Measurements from ENCODE around the gene FBXL4.

FBXL4 gene

DNA sequence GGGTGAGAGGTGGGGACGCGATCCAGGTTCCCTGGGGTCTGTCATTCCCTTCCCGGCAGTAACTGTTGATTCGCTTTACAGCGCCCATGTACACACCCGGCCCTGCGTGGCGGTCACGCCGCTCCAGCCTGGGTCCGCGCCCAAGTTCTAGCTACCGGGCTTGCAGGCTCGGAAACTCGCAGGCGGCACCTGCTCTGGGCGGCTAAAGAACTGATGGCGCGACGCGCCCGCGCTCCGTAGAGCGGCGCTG lies 114.8 kb downstream of the FBXL4 start:
- H3K4me3 ChIP-seq (replicated peaks; ENCODE audit: insufficient read depth, low read length) = no peak overlapping the region
- TF ChIP-seq, protein P1, sequence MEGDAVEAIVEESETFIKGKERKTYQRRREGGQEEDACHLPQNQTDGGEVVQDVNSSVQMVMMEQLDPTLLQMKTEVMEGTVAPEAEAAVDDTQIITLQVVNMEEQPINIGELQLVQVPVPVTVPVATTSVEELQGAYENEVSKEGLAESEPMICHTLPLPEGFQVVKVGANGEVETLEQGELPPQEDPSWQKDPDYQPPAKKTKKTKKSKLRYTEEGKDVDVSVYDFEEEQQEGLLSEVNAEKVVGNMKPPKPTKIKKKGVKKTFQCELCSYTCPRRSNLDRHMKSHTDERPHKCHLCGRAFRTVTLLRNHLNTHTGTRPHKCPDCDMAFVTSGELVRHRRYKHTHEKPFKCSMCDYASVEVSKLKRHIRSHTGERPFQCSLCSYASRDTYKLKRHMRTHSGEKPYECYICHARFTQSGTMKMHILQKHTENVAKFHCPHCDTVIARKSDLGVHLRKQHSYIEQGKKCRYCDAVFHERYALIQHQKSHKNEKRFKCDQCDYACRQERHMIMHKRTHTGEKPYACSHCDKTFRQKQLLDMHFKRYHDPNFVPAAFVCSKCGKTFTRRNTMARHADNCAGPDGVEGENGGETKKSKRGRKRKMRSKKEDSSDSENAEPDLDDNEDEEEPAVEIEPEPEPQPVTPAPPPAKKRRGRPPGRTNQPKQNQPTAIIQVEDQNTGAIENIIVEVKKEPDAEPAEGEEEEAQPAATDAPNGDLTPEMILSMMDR (IDR thresholded peaks at IDR 0.05; ENCODE audit: insufficient read depth, low read length) = no peak
- TF ChIP-seq POLR2AphosphoS5 (IDR thresholded peaks at IDR 0.05; ENCODE audit: low read depth) (no peak), SPI1 (IDR thresholded peaks at IDR 0.05; ENCODE audit: borderline replicate concordance, low read depth) (no peak), GABPA (IDR thresholded peaks at IDR 0.05; ENCODE audit: low read depth) (no peak)
- TF ChIP-seq, protein P2, sequence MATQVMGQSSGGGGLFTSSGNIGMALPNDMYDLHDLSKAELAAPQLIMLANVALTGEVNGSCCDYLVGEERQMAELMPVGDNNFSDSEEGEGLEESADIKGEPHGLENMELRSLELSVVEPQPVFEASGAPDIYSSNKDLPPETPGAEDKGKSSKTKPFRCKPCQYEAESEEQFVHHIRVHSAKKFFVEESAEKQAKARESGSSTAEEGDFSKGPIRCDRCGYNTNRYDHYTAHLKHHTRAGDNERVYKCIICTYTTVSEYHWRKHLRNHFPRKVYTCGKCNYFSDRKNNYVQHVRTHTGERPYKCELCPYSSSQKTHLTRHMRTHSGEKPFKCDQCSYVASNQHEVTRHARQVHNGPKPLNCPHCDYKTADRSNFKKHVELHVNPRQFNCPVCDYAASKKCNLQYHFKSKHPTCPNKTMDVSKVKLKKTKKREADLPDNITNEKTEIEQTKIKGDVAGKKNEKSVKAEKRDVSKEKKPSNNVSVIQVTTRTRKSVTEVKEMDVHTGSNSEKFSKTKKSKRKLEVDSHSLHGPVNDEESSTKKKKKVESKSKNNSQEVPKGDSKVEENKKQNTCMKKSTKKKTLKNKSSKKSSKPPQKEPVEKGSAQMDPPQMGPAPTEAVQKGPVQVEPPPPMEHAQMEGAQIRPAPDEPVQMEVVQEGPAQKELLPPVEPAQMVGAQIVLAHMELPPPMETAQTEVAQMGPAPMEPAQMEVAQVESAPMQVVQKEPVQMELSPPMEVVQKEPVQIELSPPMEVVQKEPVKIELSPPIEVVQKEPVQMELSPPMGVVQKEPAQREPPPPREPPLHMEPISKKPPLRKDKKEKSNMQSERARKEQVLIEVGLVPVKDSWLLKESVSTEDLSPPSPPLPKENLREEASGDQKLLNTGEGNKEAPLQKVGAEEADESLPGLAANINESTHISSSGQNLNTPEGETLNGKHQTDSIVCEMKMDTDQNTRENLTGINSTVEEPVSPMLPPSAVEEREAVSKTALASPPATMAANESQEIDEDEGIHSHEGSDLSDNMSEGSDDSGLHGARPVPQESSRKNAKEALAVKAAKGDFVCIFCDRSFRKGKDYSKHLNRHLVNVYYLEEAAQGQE (IDR thresholded peaks at IDR 0.05; ENCODE audit: insufficient replicate concordance, low read depth) = no peak
- no peak overlapping the region for H3K27ac ChIP-seq (replicated peaks)
- peaks cover 89% of the 10 kb centered on the region for H3K27me3 ChIP-seq (ENCODE audit: insufficient read depth, poor library complexity, severe bottlenecking)
- no peak for DNase-seq (ENCODE audit: low read depth in 1 of 2, low spot score in 1 of 2)

DNA sequence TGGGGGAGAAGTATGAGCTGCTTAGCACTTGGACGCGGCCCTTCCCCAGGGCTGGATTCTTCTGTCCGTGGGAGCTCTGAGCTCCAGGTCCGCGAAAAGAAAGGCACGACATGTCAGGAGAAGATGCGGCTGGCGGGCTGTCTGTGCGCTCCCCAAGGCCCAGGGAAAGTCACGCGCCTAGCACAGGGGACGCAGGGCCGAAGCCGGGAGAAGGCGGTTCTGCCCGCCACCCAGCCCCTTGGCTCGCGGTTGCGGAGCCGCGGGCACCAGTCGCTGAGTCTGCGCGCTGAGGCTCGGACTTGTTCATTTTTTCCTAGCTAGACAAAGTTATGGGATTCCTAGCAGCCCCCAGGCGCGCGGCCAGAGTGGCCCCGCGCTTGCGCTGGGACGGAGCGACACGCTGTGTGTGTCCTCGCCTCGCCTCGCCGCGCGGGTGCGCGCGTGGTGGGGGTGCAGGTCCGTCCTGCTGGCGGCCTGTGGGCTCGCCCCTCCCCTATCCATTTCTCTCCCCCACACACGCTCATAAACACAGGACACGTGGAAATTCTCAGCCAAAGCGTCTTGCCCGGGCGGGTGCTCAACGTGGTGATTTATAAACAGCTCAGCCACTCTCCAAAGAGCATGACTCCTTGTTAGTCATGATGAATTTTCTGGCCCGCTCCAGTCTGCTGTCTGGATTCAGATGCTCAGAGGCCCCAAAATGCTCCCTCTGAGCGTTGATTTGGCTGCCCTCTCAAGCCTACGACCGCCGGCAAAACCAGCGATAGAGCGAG lies 115.3 kb downstream of the FBXL4 start:
- Histone ChIP-seq H3K4me3 (replicated peaks; ENCODE audit: insufficient read depth, low read length) (no peak overlapping the region), H3K27me3 (ENCODE audit: insufficient read depth, poor library complexity, severe bottlenecking) (peaks cover 89% of the 10 kb centered on the region), H3K27ac (replicated peaks) (no peak overlapping the region)
- DNase-seq (ENCODE audit: low read depth in 1 of 2, low spot score in 1 of 2) = no peak
- TF ChIP-seq, protein P1 (IDR thresholded peaks at IDR 0.05; ENCODE audit: insufficient read depth, low read length) = no peak
- TF ChIP-seq, protein P2 (IDR thresholded peaks at IDR 0.05; ENCODE audit: insufficient replicate concordance, low read depth) = no peak
- TF ChIP-seq POLR2AphosphoS5 (IDR thresholded peaks at IDR 0.05; ENCODE audit: low read depth) (no peak), GABPA (IDR thresholded peaks at IDR 0.05; ENCODE audit: low read depth) (no peak)

DNA sequence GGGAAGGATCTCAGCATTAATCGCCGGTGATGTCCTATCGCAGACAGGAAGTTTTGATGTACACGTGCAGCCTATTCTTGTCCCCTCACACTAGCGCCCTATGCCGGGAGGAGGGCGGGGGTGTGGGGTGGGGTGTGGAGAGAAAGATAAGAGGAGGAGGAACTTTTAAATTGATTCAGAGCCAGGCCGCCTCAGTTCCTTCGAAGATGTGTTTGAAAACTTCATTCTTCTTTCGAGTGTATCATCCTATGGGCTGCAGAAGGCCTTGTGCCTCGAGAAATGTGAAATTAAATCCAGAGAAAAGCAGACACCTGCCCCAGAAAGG lies 115.8 kb downstream of the FBXL4 start:
- TF ChIP-seq POLR2AphosphoS5 (IDR thresholded peaks at IDR 0.05; ENCODE audit: low read depth) (no peak), SPI1 (IDR thresholded peaks at IDR 0.05; ENCODE audit: borderline replicate concordance, low read depth) (no peak), GABPA (IDR thresholded peaks at IDR 0.05; ENCODE audit: low read depth) (no peak)
- TF ChIP-seq, protein P2 (IDR thresholded peaks at IDR 0.05; ENCODE audit: insufficient replicate concordance, low read depth) = no peak
- TF ChIP-seq, protein P1 (IDR thresholded peaks at IDR 0.05; ENCODE audit: insufficient read depth, low read length) = no peak
- H3K27me3 ChIP-seq (ENCODE audit: insufficient read depth, poor library complexity, severe bottlenecking) = peaks cover 89% of the 10 kb centered on the region
- H3K27ac ChIP-seq (replicated peaks) = no peak overlapping the region
- no peak for DNase-seq (ENCODE audit: low read depth in 1 of 2, low spot score in 1 of 2)
- no peak overlapping the region for H3K4me3 ChIP-seq (replicated peaks; ENCODE audit: insufficient read depth, low read length)

Data from HL-60 (cell line).